Measurements from ENCODE around the gene MS4A10. TPM values are rescaled to one million over a fixed set of nuclear protein-coding genes. Genes with fewer than 3 reads are reported as not detected.

Gene MS4A10
- total RNA-seq, 1 experiment from 2014 or later = not detected

- no peak for TF ChIP-seq EZH2 (IDR thresholded peaks at IDR 0.05; ENCODE audit: low read length, unreplicated experiment)
- no peak for TF ChIP-seq CTCF (conservative IDR thresholded peaks at IDR 0.05; ENCODE audit: low read depth, low read length)
- TF ChIP-seq EZH2phosphoT487 (IDR thresholded peaks at IDR 0.05; ENCODE audit: borderline replicate concordance, low read length) = no peak
- Histone ChIP-seq H3K4me2 (ENCODE audit: low read length) (no peak overlapping the region), H2AFZ (ENCODE audit: low read length) (no peak overlapping the region), H3K27ac (ENCODE audit: low read length) (no peak overlapping the region), H3K4me3 (ENCODE audit: low read length) (no peak overlapping the region), H3K79me2 (ENCODE audit: low read length) (no peaks in the 10 kb centered on the region), H3K9ac (ENCODE audit: low read length) (no peak overlapping the region), H3K9me3 (ENCODE audit: low read length) (0 out of 2 replicates have a peak, but pooled peaks cover 6% of the 10 kb centered on the region), H4K20me1 (ENCODE audit: low read length) (no peaks in the 10 kb centered on the region), H3K36me3 (ENCODE audit: low read depth, low read length) (no peaks in the 10 kb centered on the region), H3K4me1 (ENCODE audit: insufficient read depth, low read length) (peaks cover 10% of the 10 kb centered on the region; the same call in 1 of the 2 replicates), H3K27me3 (ENCODE audit: low read length) (peaks cover 11% of the 10 kb centered on the region; the same call in 1 of the 2 replicates), H3F3A (ENCODE audit: low read length, unreplicated experiment) (no peaks in the 10 kb centered on the region), H3K9me2 (replicated peaks; ENCODE audit: low read length) (no peaks in the 10 kb centered on the region)
- DNase-seq = no peak
- BruUV-seq (replicated peaks) = no TSS peak
- POLR2A ChIA-PET (ENCODE audit: unreplicated experiment) = no interaction called here
- CTCF ChIA-PET = no interaction called here
- ATAC-seq = no peak
- intact Hi-C loops (cut with micrococcal nuclease) = no loop called here
Measured at GRCh38 chr11:60790726-60791125, 5.6 kb downstream of the MS4A10 start.

- no peaks in the 10 kb centered on the region for H3F3A ChIP-seq (ENCODE audit: low read length, unreplicated experiment)
- no peak for ATAC-seq
- intact Hi-C loops (cut with micrococcal nuclease) = no loop called here
- H3K36me3 ChIP-seq (ENCODE audit: low read depth, low read length) = no peaks in the 10 kb centered on the region
- no peak overlapping the region for H3K4me2 ChIP-seq (ENCODE audit: low read length)
- H3K9me3 ChIP-seq (ENCODE audit: low read length) = 0 out of 2 replicates have a peak, but pooled peaks cover 6% of the 10 kb centered on the region
- H3K9me2 ChIP-seq (replicated peaks; ENCODE audit: low read length) = no peaks in the 10 kb centered on the region
- peaks cover 11% of the 10 kb centered on the region; the same call in 1 of the 2 replicates for H3K27me3 ChIP-seq (ENCODE audit: low read length)
- H3K4me3 ChIP-seq (ENCODE audit: low read length) = no peak overlapping the region
- no peak overlapping the region for H2AFZ ChIP-seq (ENCODE audit: low read length)
- no peak for TF ChIP-seq EZH2phosphoT487 (IDR thresholded peaks at IDR 0.05; ENCODE audit: borderline replicate concordance, low read length)
- no peak for TF ChIP-seq CTCF (conservative IDR thresholded peaks at IDR 0.05; ENCODE audit: low read depth, low read length)
- TF ChIP-seq EZH2 (IDR thresholded peaks at IDR 0.05; ENCODE audit: low read length, unreplicated experiment) = no peak
- H3K79me2 ChIP-seq (ENCODE audit: low read length) = no peaks in the 10 kb centered on the region
- H4K20me1 ChIP-seq (ENCODE audit: low read length) = no peaks in the 10 kb centered on the region
- POLR2A ChIA-PET (ENCODE audit: unreplicated experiment) = no interaction called here
- peaks cover 10% of the 10 kb centered on the region; the same call in 1 of the 2 replicates for H3K4me1 ChIP-seq (ENCODE audit: insufficient read depth, low read length)
- no TSS peak for BruUV-seq (replicated peaks)
- H3K9ac ChIP-seq (ENCODE audit: low read length) = no peak overlapping the region
- H3K27ac ChIP-seq (ENCODE audit: low read length) = no peak overlapping the region
- DNase-seq = no peak
- CTCF ChIA-PET = no interaction called here
Measured at GRCh38 chr11:60791153-60791933, 6.2 kb downstream of the MS4A10 start.

GRCh38 chr11:60792521-60792920 lies 7.4 kb downstream of the MS4A10 start:
- DNase-seq = no peak
- peaks cover 11% of the 10 kb centered on the region; the same call in 1 of the 2 replicates for H3K27me3 ChIP-seq (ENCODE audit: low read length)
- ChIA-PET POLR2A (ENCODE audit: unreplicated experiment) (no interaction called here), CTCF (no interaction called here)
- no peak overlapping the region for H2AFZ ChIP-seq (ENCODE audit: low read length)
- H3K4me2 ChIP-seq (ENCODE audit: low read length) = no peak overlapping the region
- H3K4me3 ChIP-seq (ENCODE audit: low read length) = no peak overlapping the region
- intact Hi-C loops (cut with micrococcal nuclease) = no loop called here
- no TSS peak for BruUV-seq (replicated peaks)
- no peak for ATAC-seq
- no peaks in the 10 kb centered on the region for H3K79me2 ChIP-seq (ENCODE audit: low read length)
- H3K9me2 ChIP-seq (replicated peaks; ENCODE audit: low read length) = no peaks in the 10 kb centered on the region
- H3K9me3 ChIP-seq (ENCODE audit: low read length) = 0 out of 2 replicates have a peak, but pooled peaks cover 6% of the 10 kb centered on the region
- H3K9ac ChIP-seq (ENCODE audit: low read length) = no peak overlapping the region
- H3K4me1 ChIP-seq (ENCODE audit: insufficient read depth, low read length) = peaks cover 1% of the 10 kb centered on the region; the same call in 1 of the 2 replicates
- no peaks in the 10 kb centered on the region for H4K20me1 ChIP-seq (ENCODE audit: low read length)
- no peak overlapping the region for H3K27ac ChIP-seq (ENCODE audit: low read length)
- TF ChIP-seq CTCF (conservative IDR thresholded peaks at IDR 0.05; ENCODE audit: low read depth, low read length) (no peak), EZH2 (IDR thresholded peaks at IDR 0.05; ENCODE audit: low read length, unreplicated experiment) (no peak), EZH2phosphoT487 (IDR thresholded peaks at IDR 0.05; ENCODE audit: borderline replicate concordance, low read length) (no peak)
- H3K36me3 ChIP-seq (ENCODE audit: low read depth, low read length) = no peaks in the 10 kb centered on the region
- no peaks in the 10 kb centered on the region for H3F3A ChIP-seq (ENCODE audit: low read length, unreplicated experiment)

All from PC-3 (cell line).